Superior temporal gyrus (tissue), 1 donor: ENCODE data around the gene UBE2J1.
A peak's percentile ranks its signal among the peaks of the same experiment; 100 is the strongest.
"Not testable (repeated sequence)": the region's sequence is repeated elsewhere in the genome, so short reads cannot be mapped to it uniquely, and the experiment has no call there.

Experiments
- DNase-seq: peaks from one replicate; pipeline ENCODE4 v3.0.0-alpha.2; 2016; ENCODE audit errors: extremely low spot score

UBE2J1 gene, protein sequence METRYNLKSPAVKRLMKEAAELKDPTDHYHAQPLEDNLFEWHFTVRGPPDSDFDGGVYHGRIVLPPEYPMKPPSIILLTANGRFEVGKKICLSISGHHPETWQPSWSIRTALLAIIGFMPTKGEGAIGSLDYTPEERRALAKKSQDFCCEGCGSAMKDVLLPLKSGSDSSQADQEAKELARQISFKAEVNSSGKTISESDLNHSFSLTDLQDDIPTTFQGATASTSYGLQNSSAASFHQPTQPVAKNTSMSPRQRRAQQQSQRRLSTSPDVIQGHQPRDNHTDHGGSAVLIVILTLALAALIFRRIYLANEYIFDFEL

GRCh38 chr6:89352278-89353117 lies at the start of gene UBE2J1:
UBE2J1 (minus strand) TSS chr6:89352722; CDS start chr6:89352569, 153 bp downstream.
- DNase-seq = peak; percentile 78

DNA sequence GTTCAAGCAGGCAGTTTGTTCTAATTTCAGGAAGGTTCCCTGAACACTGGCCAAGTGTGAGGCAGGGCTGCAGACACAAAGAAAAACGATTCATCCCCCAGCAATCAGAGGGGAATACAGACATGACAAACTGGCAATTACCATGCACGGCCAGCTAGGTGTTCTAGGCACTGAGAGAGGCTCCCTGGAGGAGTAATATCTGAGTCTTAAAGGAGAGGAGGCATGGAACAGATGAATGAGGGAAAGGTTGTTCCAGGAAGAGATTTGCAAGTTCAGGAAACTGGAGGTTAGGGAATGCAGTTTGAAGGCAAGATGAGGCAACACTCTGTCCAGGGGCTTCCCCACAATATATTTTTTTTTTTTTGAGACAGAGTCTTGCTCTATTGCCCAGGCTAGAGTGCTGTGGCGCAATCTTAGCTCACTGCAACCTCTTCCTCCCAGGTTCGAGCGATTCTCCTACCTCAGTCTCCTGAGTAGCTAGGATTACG lies 48.4 kb upstream of the UBE2J1 start:
- peak; percentile 44 for DNase-seq

- DNase-seq = peak; percentile 7
Observed at GRCh38 chr6:89400050-89400449, 47.5 kb upstream of the UBE2J1 start.

DNA sequence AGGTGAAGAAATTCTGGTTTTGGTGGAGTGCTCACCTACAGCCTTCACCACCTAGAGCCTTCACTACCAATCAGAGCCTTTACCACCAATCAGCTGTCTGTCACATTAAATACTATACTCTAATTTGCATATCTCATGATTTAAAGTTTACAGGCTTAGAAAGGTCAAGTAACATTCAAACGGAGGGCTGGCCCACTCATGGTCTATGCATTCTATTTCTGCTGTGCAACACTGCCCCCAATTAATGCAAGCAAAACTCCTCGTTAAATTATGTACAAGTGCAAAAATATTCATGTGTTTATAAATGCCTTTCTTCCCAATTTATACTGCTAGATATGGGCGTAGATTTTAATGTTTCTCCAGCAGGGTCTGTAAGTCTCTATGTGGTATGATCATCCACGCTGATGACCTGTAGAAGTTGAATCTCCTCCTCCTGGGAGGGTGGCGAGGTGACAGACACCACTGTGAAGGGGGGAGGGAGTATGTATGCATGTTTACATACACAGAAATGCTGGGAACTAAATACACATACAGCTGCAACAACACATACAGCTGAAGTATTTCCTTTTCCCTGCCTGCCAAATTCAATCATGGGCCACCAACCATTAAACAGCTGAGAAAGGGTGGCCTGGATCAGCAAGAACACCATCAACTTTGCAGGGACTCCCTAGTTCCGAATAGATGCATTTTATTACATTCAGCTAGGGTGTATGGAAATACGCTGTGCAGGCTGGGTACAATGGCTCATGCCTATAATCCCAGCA lies 46.4 kb upstream of the UBE2J1 start:
- DNase-seq = no peak

DNA sequence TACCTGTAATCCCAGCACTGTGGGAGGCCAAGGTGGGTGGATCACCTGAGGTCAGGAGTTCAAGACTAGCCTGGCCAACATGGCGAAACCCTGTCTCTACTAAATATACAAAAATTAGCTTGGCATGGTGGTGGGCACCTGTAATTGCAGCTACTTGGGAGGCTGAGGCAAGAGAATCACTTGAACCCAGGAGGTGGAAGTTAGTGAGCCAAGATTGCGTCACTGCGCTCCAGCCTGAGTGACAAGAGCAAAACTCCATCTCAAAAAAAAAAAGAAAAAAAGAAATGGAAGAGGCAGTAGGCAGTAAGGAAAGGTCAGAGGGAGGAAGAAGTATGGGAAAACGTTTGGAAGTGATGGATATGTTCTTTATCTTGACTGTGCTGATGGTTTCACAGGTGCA lies 45.4 kb upstream of the UBE2J1 start:
- not testable (repeated sequence) for DNase-seq

DNA sequence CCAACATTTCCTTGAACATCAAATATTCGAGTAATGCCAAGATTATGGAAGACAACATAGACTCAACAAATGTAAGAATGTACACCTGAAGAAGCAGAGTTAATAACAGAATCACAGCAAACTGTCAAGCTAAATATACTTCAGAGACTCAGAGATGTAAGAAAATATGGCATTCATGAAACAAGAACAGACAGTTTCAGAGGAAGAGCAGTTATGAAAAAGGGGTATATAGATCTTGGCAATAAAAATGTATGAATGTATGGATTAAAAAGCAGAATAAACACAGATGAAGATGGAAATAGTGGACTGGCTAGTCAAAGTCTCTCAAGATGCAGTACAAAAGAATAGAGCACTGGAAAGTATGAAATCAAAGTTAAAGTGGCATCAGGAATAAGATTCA lies 41.1 kb upstream of the UBE2J1 start:
- no peak for DNase-seq

GRCh38 chr6:89392823-89393222 lies 40.3 kb upstream of the UBE2J1 start:
- DNase-seq = no peak

DNA sequence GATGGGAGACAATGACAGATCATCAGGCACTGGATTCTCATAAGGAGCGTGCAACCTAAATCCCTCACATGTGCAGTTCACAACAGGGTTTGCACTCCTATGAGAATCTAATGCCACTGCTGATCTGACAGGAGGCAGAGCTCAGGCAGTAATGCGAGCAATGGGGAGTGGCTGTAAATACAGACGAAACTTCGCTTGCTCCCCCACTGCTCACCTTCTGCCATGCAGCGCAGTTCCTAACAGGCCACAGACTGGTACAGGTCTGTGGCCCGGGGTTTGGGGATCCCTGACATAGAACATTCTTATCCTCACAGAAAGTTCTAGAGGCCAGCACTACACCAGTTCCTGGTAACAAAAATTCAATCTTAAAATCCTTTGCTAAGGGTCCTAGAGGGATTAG lies 36.3 kb upstream of the UBE2J1 start:
- DNase-seq = no peak

DNA sequence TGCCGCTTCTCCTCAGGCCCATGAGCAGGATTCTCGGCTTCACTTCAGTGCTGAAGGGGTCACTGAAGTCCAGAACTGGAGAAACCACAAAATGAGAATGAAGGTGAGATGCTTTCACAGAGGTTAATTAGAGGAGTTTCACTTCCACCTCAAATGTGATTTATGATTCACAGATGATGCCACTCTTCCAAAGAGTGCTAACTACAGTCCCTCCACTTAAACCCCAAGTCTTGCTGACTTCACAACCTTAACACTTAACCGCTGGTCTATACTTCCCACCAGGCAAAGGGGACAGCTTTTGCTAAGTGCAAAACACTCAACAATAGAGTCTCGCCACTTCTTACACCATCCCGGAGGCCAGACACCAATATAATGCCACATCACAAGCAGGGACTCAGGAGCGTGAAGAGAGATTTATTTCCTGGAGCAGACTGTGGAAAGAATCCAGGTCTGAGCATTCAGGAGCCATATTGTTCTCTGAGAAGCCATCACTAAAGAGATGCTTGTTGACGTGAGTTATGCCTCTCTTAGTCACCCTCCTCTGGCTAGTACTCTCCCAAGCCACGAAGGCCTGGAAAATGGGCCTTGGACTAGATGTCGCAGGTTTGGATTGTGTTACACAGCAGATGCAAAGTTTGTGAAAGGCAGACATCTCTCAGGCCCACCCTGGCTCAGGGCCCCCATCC lies 35.1 kb upstream of the UBE2J1 start:
- DNase-seq = no peak

GRCh38 chr6:89386917-89387491 lies 34.5 kb upstream of the UBE2J1 start:
- peak; percentile 46 for DNase-seq

GRCh38 chr6:89385846-89386245 lies 33.3 kb upstream of the UBE2J1 start:
- DNase-seq = no peak

GRCh38 chr6:89385156-89385667 lies 32.7 kb upstream of the UBE2J1 start:
- no peak for DNase-seq

DNA sequence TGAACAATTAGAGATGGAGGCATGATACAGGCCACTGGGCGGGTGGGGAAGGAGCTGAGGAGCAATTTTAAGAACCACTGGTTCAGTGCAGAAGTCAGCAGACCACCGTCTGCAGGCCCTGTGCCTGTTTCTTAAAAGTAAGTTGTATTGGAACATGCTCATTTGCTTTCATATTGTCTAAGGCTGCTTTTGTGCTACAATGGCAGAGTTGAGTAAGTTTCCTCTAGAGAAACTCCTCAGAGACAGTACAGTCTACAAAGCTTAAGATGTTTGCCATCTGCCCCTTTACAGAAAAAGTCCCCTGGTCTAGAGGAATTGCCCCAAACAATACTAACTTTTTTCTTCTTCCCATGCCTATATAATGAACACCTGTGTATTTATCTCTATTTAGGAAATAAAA lies 28.5 kb upstream of the UBE2J1 start:
- DNase-seq = no peak

GRCh38 chr6:89379281-89379680 lies 26.8 kb upstream of the UBE2J1 start:
- peak; percentile 55 for DNase-seq

DNA sequence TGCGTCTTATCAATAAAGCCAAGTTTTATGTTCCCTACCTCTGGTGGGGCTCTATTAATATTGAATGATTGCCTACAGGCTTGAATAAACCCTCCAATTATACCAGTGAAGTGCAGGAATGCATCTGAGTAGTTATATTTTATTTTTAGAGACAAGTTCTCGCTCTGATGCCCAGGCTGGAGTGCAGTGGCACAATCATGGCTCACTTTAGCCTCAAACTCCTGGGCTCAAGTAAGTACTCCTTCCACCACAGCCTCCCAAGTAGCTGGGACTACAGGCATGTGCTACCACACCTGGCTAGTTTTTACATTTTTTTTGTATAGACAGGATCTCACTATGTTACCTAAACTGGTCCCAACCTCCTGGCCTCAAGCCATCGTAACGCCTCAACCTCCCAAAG lies 26.1 kb upstream of the UBE2J1 start:
- no peak for DNase-seq

DNA sequence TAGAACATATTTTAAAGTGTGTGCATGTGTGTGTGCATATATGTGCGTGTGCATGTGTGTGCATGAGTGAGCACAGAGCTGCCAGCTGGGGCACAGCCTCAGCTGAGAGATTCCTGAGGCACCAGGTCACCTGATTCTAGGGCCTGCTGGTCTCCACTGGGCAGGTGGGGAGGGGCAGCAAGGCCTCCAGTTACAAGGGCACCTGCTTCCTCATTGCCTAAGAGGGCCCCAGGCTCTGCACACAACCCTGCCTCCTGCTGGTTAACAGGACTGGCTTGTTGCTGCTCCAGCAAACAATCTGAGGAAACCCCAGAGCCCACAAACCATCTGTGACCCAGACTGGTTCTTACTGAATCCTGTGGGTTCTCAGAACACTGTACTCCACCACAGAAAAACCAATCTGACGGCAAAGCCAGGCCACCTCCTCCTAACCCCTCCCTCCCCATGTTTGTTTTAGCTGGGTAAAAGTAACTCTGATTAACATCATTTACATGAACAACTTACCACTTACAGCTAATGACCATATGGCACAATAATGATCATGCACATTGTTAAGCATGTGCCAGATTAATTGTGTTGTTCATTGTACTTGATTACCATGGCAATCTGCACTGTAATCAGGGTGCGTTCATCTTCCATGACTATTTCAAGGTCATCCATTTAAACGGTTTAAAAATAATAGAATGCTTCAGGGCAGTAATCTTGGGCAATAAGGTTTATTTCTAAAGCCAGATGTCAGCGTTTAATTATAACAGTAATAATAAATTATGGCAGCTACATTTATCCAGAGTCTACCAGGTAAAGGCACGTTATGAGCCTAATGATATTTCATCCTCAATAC lies 23.1 kb upstream of the UBE2J1 start:
- no peak for DNase-seq

DNA sequence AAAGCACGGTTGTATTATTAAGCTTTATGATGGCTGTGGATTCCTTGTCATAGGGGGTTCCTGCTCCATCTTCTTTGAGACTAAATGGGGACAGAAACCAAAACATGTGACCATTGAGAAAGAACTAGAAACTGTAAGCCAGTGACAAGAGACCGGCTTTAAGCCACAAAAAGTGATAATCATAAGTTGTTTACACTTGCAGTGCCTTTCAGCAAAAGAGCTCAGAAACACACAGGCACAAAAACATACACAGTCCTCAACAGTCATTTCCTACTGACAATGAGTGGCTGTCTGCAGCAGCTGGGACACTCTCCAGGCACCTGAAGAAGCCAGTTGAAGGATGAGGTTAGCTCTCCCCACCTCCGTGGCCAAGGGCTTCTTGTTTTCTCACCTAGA lies 20.0 kb upstream of the UBE2J1 start:
- DNase-seq = no peak

- peak; percentile 92 for DNase-seq
Observed at GRCh38 chr6:89371849-89372505, 19.5 kb upstream of the UBE2J1 start.

DNA sequence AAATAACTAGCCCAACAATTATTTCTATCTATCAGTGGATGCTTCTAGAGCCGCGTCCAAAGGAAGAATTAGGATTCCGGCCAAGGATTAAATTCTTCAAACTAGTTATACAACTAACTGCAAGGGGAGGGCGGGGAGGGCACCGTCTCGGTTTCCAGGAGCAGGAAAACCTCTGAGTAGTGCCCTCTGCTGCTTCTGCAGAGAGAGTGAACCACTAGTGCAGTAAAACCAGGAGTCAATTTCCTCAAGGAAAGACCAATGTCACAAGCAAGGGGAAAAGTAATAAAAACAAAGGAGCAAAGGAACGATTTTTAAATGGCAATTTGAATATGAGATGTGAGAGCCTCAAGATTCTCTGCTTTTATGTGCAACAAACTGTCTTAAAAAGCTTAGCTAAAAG lies 16.5 kb upstream of the UBE2J1 start:
- DNase-seq = peak; percentile 28

DNA sequence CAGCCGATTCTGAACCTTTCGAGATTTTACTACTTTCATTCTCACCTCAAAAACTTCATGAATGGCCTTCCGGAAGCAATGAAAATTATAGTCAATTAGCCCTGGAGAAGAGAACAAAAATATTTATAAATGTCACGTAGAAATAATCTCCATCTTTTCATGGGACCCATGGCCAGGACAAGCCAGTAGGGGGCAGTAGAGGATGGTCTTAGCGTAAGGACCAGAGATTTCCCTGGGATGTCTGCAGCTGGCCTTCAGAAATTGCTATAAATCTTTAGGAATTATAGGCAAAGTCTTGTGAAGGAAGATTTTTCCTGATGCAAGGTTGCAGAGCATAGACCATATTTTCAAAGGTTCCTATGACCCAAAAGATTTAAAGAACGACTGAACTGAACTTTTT lies 15.6 kb upstream of the UBE2J1 start:
- peak; percentile 88 for DNase-seq
